Fibroblast of upper back skin (primary cell): ENCODE measurements around the gene PLP2.
"Not testable (repeated sequence)": the region's sequence is repeated elsewhere in the genome, so short reads cannot be mapped to it uniquely, and the experiment has no call there.

ENCODE experiments used
- DNase-seq: peaks from one replicate; pipeline ENCODE4 v3.0.0-alpha.2; 2013

The PLP2 gene

GRCh38 chrX:49171752-49172279 lies at the start of gene PLP2:
TSS of gene PLP2 (plus strand) at chrX:49171898. CDS start at chrX:49172001, 103 bp downstream.
- DNase-seq: peak; percentile 41

GRCh38 chrX:49122499-49122898 lies 49.2 kb upstream of the PLP2 start:
- no peak for DNase-seq

- not testable (repeated sequence) for DNase-seq
These were observed 43.9 kb upstream of the PLP2 start for GRCh38 chrX:49127742-49128258.

- no peak for DNase-seq
These were observed 42.3 kb upstream of the PLP2 start for GRCh38 chrX:49129427-49129826.

- not testable (repeated sequence) for DNase-seq
These were observed 39.4 kb upstream of the PLP2 start for GRCh38 chrX:49132275-49132674.

GRCh38 chrX:49133759-49134158 lies 37.9 kb upstream of the PLP2 start:
- no peak for DNase-seq

- no peak for DNase-seq
These were observed 34.2 kb upstream of the PLP2 start for GRCh38 chrX:49137492-49137891.

- no peak for DNase-seq
These were observed 32.0 kb upstream of the PLP2 start for GRCh38 chrX:49139713-49140112.

- DNase-seq: not testable (repeated sequence)
These were observed 29.4 kb upstream of the PLP2 start for GRCh38 chrX:49142264-49142663.

- DNase-seq: not testable (repeated sequence)
These were observed 28.5 kb upstream of the PLP2 start for GRCh38 chrX:49143154-49143553.

- DNase-seq: no peak
These were observed 24.4 kb upstream of the PLP2 start for GRCh38 chrX:49147282-49147681.

GRCh38 chrX:49147936-49148335 lies 23.8 kb upstream of the PLP2 start:
- DNase-seq: no peak

- DNase-seq: not testable (repeated sequence)
These were observed 23.2 kb upstream of the PLP2 start for GRCh38 chrX:49148390-49149100.

- not testable (repeated sequence) for DNase-seq
These were observed 22.4 kb upstream of the PLP2 start for GRCh38 chrX:49149291-49149690.

- no peak for DNase-seq
These were observed 18.2 kb upstream of the PLP2 start for GRCh38 chrX:49153467-49153866.

GRCh38 chrX:49155243-49155899 lies 16.3 kb upstream of the PLP2 start:
- DNase-seq: peak; percentile 72

GRCh38 chrX:49155900-49156837 lies 15.5 kb upstream of the PLP2 start:
- DNase-seq: peak; percentile 90

- DNase-seq: no peak
These were observed 14.5 kb upstream of the PLP2 start for GRCh38 chrX:49157194-49157593.

GRCh38 chrX:49160908-49161307 lies 10.8 kb upstream of the PLP2 start:
- no peak for DNase-seq

GRCh38 chrX:49161632-49162031 lies 10.1 kb upstream of the PLP2 start:
- no peak for DNase-seq

GRCh38 chrX:49162620-49163019 lies 9.1 kb upstream of the PLP2 start, which contains the start of gene MAGIX:
TSS of gene MAGIX (plus strand) at chrX:49162758. CDS start at chrX:49162890, 132 bp downstream.
- no peak for DNase-seq

GRCh38 chrX:49163555-49164419 lies 7.9 kb upstream of the PLP2 start:
- peak; percentile 70 for DNase-seq
